ENCODE measurements around the gene SLC30A5.
"Not testable (repeated sequence)": the region's sequence is repeated elsewhere in the genome, so short reads cannot be mapped to it uniquely, and the experiment has no call there.

Gene SLC30A5

GRCh38 chr5:69134126-69134525 is 40.3 kb downstream of the SLC30A5 start:
- Histone ChIP-seq H3K36me3 (ENCODE audit: insufficient read depth, insufficient read length, low read length) (peaks cover 19% of the 10 kb centered on the region), H3K9ac (ENCODE audit: insufficient read length, low read depth) (no peak overlapping the region), H3K4me3 (ENCODE audit: insufficient read length, low read depth) (no peak overlapping the region), H3K9me3 (ENCODE audit: insufficient read depth, low read length) (no peaks in the 10 kb centered on the region), H3K27me3 (ENCODE audit: insufficient read depth, insufficient read length) (no peaks in the 10 kb centered on the region), H3K4me1 (ENCODE audit: insufficient read depth, insufficient read length) (no peaks in the 10 kb centered on the region)
- no peak for DNase-seq (ENCODE audit: low read depth, low spot score)
- no peak for TF ChIP-seq ZNF274 (IDR thresholded peaks at IDR 0.05; ENCODE audit: low read depth, low read length)
- TF ChIP-seq SUZ12 (IDR thresholded peaks at IDR 0.05; ENCODE audit: extremely low read depth, insufficient read depth, insufficient read length): no peak
- no peak for TF ChIP-seq YY1 (IDR thresholded peaks at IDR 0.05; ENCODE audit: insufficient read depth, insufficient read length)

- Histone ChIP-seq H3K36me3 (ENCODE audit: insufficient read depth, insufficient read length, low read length) (peaks cover 4% of the 10 kb centered on the region), H3K27me3 (ENCODE audit: insufficient read depth, insufficient read length) (no peaks in the 10 kb centered on the region), H3K4me1 (ENCODE audit: insufficient read depth, insufficient read length) (no peaks in the 10 kb centered on the region), H3K9me3 (ENCODE audit: insufficient read depth, low read length) (no peaks in the 10 kb centered on the region), H3K4me3 (ENCODE audit: insufficient read length, low read depth) (no peak overlapping the region), H3K9ac (ENCODE audit: insufficient read length, low read depth) (no peak overlapping the region)
- DNase-seq (ENCODE audit: low read depth, low spot score): no peak
- no peak for TF ChIP-seq YY1 (IDR thresholded peaks at IDR 0.05; ENCODE audit: insufficient read depth, insufficient read length)
- TF ChIP-seq ZNF274 (IDR thresholded peaks at IDR 0.05; ENCODE audit: low read depth, low read length): no peak
- TF ChIP-seq SUZ12 (IDR thresholded peaks at IDR 0.05; ENCODE audit: extremely low read depth, insufficient read depth, insufficient read length): no peak
These were observed 42.5 kb downstream of the SLC30A5 start for GRCh38 chr5:69136293-69136692.

GRCh38 chr5:69137208-69137607 is 43.4 kb downstream of the SLC30A5 start:
- H3K4me1 ChIP-seq (ENCODE audit: insufficient read depth, insufficient read length); H3K4me3 ChIP-seq (ENCODE audit: insufficient read length, low read depth); H3K36me3 ChIP-seq (ENCODE audit: insufficient read depth, insufficient read length, low read length); DNase-seq (ENCODE audit: low read depth, low spot score); H3K9ac ChIP-seq (ENCODE audit: insufficient read length, low read depth); H3K9me3 ChIP-seq (ENCODE audit: insufficient read depth, low read length); H3K27me3 ChIP-seq (ENCODE audit: insufficient read depth, insufficient read length): not testable (repeated sequence)

- Histone ChIP-seq H3K9me3 (ENCODE audit: insufficient read depth, low read length) (no peaks in the 10 kb centered on the region), H3K36me3 (ENCODE audit: insufficient read depth, insufficient read length, low read length) (peaks cover 4% of the 10 kb centered on the region), H3K9ac (ENCODE audit: insufficient read length, low read depth) (no peak overlapping the region), H3K4me3 (ENCODE audit: insufficient read length, low read depth) (no peak overlapping the region), H3K4me1 (ENCODE audit: insufficient read depth, insufficient read length) (no peaks in the 10 kb centered on the region), H3K27me3 (ENCODE audit: insufficient read depth, insufficient read length) (no peaks in the 10 kb centered on the region)
- no peak for TF ChIP-seq YY1 (IDR thresholded peaks at IDR 0.05; ENCODE audit: insufficient read depth, insufficient read length)
- TF ChIP-seq SUZ12 (IDR thresholded peaks at IDR 0.05; ENCODE audit: extremely low read depth, insufficient read depth, insufficient read length): no peak
- TF ChIP-seq ZNF274 (IDR thresholded peaks at IDR 0.05; ENCODE audit: low read depth, low read length): no peak
- DNase-seq (ENCODE audit: low read depth, low spot score): no peak
These were observed 44.0 kb downstream of the SLC30A5 start for GRCh38 chr5:69137807-69138206.

GRCh38 chr5:69138766-69139165 is 45.0 kb downstream of the SLC30A5 start:
- no peak for DNase-seq (ENCODE audit: low read depth, low spot score)
- Histone ChIP-seq H3K4me3 (ENCODE audit: insufficient read length, low read depth) (no peak overlapping the region), H3K9ac (ENCODE audit: insufficient read length, low read depth) (no peak overlapping the region), H3K9me3 (ENCODE audit: insufficient read depth, low read length) (no peaks in the 10 kb centered on the region), H3K4me1 (ENCODE audit: insufficient read depth, insufficient read length) (no peaks in the 10 kb centered on the region), H3K27me3 (ENCODE audit: insufficient read depth, insufficient read length) (no peaks in the 10 kb centered on the region), H3K36me3 (ENCODE audit: insufficient read depth, insufficient read length, low read length) (no peaks in the 10 kb centered on the region)
- TF ChIP-seq ZNF274 (IDR thresholded peaks at IDR 0.05; ENCODE audit: low read depth, low read length): no peak
- no peak for TF ChIP-seq YY1 (IDR thresholded peaks at IDR 0.05; ENCODE audit: insufficient read depth, insufficient read length)
- no peak for TF ChIP-seq SUZ12 (IDR thresholded peaks at IDR 0.05; ENCODE audit: extremely low read depth, insufficient read depth, insufficient read length)

GRCh38 chr5:69140239-69140638 is 46.4 kb downstream of the SLC30A5 start:
- H3K9ac ChIP-seq (ENCODE audit: insufficient read length, low read depth); H3K4me3 ChIP-seq (ENCODE audit: insufficient read length, low read depth); H3K36me3 ChIP-seq (ENCODE audit: insufficient read depth, insufficient read length, low read length); H3K27me3 ChIP-seq (ENCODE audit: insufficient read depth, insufficient read length); DNase-seq (ENCODE audit: low read depth, low spot score); H3K9me3 ChIP-seq (ENCODE audit: insufficient read depth, low read length); H3K4me1 ChIP-seq (ENCODE audit: insufficient read depth, insufficient read length): not testable (repeated sequence)

- no peaks in the 10 kb centered on the region for H3K9me3 ChIP-seq (ENCODE audit: insufficient read depth, low read length)
- H3K9ac ChIP-seq (ENCODE audit: insufficient read length, low read depth): no peak overlapping the region
- no peaks in the 10 kb centered on the region for H3K36me3 ChIP-seq (ENCODE audit: insufficient read depth, insufficient read length, low read length)
- no peak overlapping the region for H3K4me3 ChIP-seq (ENCODE audit: insufficient read length, low read depth)
- no peak for DNase-seq (ENCODE audit: low read depth, low spot score)
- TF ChIP-seq SUZ12 (IDR thresholded peaks at IDR 0.05; ENCODE audit: extremely low read depth, insufficient read depth, insufficient read length) (no peak), ZNF274 (IDR thresholded peaks at IDR 0.05; ENCODE audit: low read depth, low read length) (no peak), YY1 (IDR thresholded peaks at IDR 0.05; ENCODE audit: insufficient read depth, insufficient read length) (no peak)
- no peaks in the 10 kb centered on the region for H3K27me3 ChIP-seq (ENCODE audit: insufficient read depth, insufficient read length)
- no peaks in the 10 kb centered on the region for H3K4me1 ChIP-seq (ENCODE audit: insufficient read depth, insufficient read length)
These were observed 47.0 kb downstream of the SLC30A5 start for GRCh38 chr5:69140827-69141226.

GRCh38 chr5:69148576-69148975 is 54.8 kb downstream of the SLC30A5 start:
- H3K27me3 ChIP-seq (ENCODE audit: insufficient read depth, insufficient read length); H3K9me3 ChIP-seq (ENCODE audit: insufficient read depth, low read length); H3K36me3 ChIP-seq (ENCODE audit: insufficient read depth, insufficient read length, low read length); H3K4me1 ChIP-seq (ENCODE audit: insufficient read depth, insufficient read length); DNase-seq (ENCODE audit: low read depth, low spot score); H3K4me3 ChIP-seq (ENCODE audit: insufficient read length, low read depth); H3K9ac ChIP-seq (ENCODE audit: insufficient read length, low read depth): not testable (repeated sequence)
